Erythroblast (primary cell): Measurements from ENCODE around the gene GMCL1.

ENCODE experiments used
- GATA1 ChIP-seq: IDR thresholded peaks from 2 replicates; pipeline ENCODE4 v1.6.1; 2011; ENCODE audit warnings: low read depth, mild to moderate bottlenecking, control low read depth, low read length, moderate library complexity
- POLR2A ChIP-seq: IDR thresholded peaks from 2 replicates; pipeline ENCODE4 v1.6.1; 2011; ENCODE audit warnings: mild to moderate bottlenecking, low read length

GRCh38 chr2:69831354-69831905, 2.0 kb downstream of the GMCL1 start:
- TF ChIP-seq POLR2A, result no peak
- no peak for TF ChIP-seq GATA1
